ENCODE data around the gene DGCR6L.
"Not testable (repeated sequence)": the region's sequence is repeated elsewhere in the genome, so short reads cannot be mapped to it uniquely, and the experiment has no call there.

DGCR6L gene

DNA sequence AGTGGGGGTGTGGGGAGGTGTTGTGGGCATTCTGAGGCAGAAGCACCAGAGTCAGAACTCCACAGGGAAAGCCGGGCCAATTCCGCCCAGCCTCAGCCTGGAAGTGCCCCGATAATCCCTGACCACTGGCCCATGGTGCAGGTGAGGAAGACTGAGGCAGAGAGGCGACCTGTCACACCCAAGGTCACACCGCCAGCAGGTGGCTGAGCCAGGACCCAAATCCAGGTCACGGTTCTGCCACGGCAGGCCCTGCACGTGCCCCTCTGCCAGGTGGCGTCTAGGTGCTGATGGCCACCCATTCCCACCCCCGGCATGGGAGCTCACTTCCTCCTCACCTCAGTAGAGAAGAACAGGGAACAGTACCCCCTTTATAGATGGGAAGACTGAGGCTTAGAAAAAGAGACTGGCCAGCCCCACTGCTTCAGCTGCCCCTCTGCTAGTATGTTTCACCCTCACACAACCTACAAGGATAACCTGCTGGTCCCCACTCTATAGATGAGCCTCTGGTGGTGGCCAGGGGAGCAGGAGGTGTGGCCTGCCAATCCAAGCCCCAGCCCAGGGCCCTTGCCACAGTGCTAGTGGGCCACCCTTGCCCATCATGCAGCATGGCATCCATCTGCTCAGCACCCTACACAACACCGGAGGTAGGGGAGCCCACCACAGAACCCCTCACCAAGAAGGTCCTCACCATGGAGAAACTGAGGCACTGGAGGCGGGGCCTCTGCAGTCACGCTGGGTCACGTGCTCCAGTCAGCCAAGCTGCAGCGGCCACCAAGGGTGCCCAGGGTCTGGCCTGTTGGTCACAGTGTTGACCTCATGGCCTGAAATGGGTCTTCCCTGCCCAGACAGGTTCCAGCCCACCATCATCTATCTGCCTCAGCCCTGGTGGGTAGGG lies 53.8 kb downstream of the DGCR6L start:
- CTCF ChIA-PET: not testable (repeated sequence)

GRCh38 chr22:20264614-20265452 lies 55.0 kb downstream of the DGCR6L start:
- no peaks in the 10 kb centered on the region for H3K9me3 Mint-ChIP-seq
- H3K4me1 Mint-ChIP-seq: peaks cover 6% of the 10 kb centered on the region
- CTCF ChIA-PET: interaction anchor here (1.3 kb wide), 1 partner anchor 108 kb away, joined by 3 read pairs; no protein-coding TSS in a partner anchor
- H3K27ac Mint-ChIP-seq: no peak overlapping the region
- DNase-seq: no peak
- H3K36me3 Mint-ChIP-seq: no peaks in the 10 kb centered on the region
- peaks cover 30% of the 10 kb centered on the region for H3K27me3 Mint-ChIP-seq
- no peak overlapping the region for H3K4me3 Mint-ChIP-seq

More for the DNA sequence above, 53.8 kb downstream of the DGCR6L start:
- DNase-seq, H3K9me3 Mint-ChIP-seq, H3K4me1 Mint-ChIP-seq, H3K36me3 Mint-ChIP-seq, H3K27ac Mint-ChIP-seq: not testable (repeated sequence)
- Mint-ChIP-seq H3K27me3 (peaks cover 31% of the 10 kb centered on the region), H3K4me3 (peak overlapping the region; percentile 48)

All from activated naive CD4-positive, alpha-beta T cell treated with anti-CD3 and anti-CD28 coated beads, Interleukin-2, amount 10 ng/mL, durations not matched to agents 7 days and 5 days (primary cell).